HEK293 (cell line): ENCODE results near the gene FRMD4A.

ENCODE experiments used
- GFI1B ChIP-seq: fragments of 450-650 bp; formaldehyde crosslinking; IDR thresholded peaks from 2 replicates; pipeline ENCODE4 v1.5.1; 2016; ENCODE audit warnings: missing biosample characterization, missing genetic modification characterization
- SETDB1 ChIP-seq: IDR thresholded peaks from one replicate; pipeline ENCODE4 v1.6.1; 2017; ENCODE audit warnings: mild to moderate bottlenecking, low read length, moderate library complexity, mixed read lengths; ENCODE audit not compliant: insufficient read length
- ZFHX2 ChIP-seq: fragments of 450-650 bp; formaldehyde crosslinking; conservative IDR thresholded peaks from 2 replicates; pipeline ENCODE4 v1.5.1; 2016; ENCODE audit warnings: missing biosample characterization, missing genetic modification characterization
- ZNF274 ChIP-seq, 2 experiments: fragments of 200-500 bp in 1 of 2; fragments of 450-650 bp in 1 of 2; sonication (Bioruptor generic) in 1 of 2; formaldehyde crosslinking in 1 of 2; IDR thresholded peaks; 2 replicates each; pipeline versions ENCODE4 v1.5.1 to v1.6.1; 2014 to 2016; ENCODE audit warnings: borderline replicate concordance in 1 of 2, inconsistent platforms in 1 of 2, low read length in 1 of 2, missing biosample characterization in 1 of 2, missing genetic modification characterization in 1 of 2
- ZNF292 ChIP-seq: fragments of 450-650 bp; formaldehyde crosslinking; IDR thresholded peaks from 2 replicates; pipeline ENCODE4 v1.5.1; 2016; ENCODE audit warnings: low read depth, missing biosample characterization, missing genetic modification characterization, borderline replicate concordance
- ZNF350 ChIP-seq: fragments of 450-650 bp; formaldehyde crosslinking; IDR thresholded peaks from 2 replicates; pipeline ENCODE4 v1.5.0; 2017; ENCODE audit warnings: missing biosample characterization, mild to moderate bottlenecking, missing genetic modification characterization
- ZNF530 ChIP-seq: fragments of 450-650 bp; formaldehyde crosslinking; IDR thresholded peaks from 2 replicates; pipeline ENCODE4 v1.5.1; 2016; ENCODE audit warnings: low read depth, missing biosample characterization, missing genetic modification characterization
- ZNF624 ChIP-seq: fragments of 450-650 bp; formaldehyde crosslinking; IDR thresholded peaks from 2 replicates; pipeline ENCODE4 v1.5.1; 2017; ENCODE audit warnings: missing biosample characterization, missing genetic modification characterization
- ZSCAN23 ChIP-seq: fragments of 450-650 bp; formaldehyde crosslinking; IDR thresholded peaks from 2 replicates; pipeline ENCODE4 v1.5.1; 2016; ENCODE audit warnings: missing biosample characterization, missing genetic modification characterization
- TF ChIP-seq, protein P1 (sequence below): fragments of 450-650 bp; formaldehyde crosslinking; IDR thresholded peaks from 2 replicates; pipeline ENCODE4 v1.5.1; 2016; ENCODE audit warnings: missing biosample characterization, missing genetic modification characterization
- TF ChIP-seq, protein P2 (sequence below): fragments of 450-650 bp; formaldehyde crosslinking; IDR thresholded peaks from 2 replicates; pipeline ENCODE4 v1.5.1; 2016; ENCODE audit warnings: missing biosample characterization, missing genetic modification characterization
- TF ChIP-seq, protein P3 (sequence below): sonication (generic); formaldehyde crosslinking; IDR thresholded peaks from 2 replicates; pipeline ENCODE4 v1.8.1; 2022; ENCODE audit warnings: mild to moderate bottlenecking, moderate library complexity, missing genetic modification reagents
- TF ChIP-seq, protein P4 (sequence below): fragments of 450-650 bp; formaldehyde crosslinking; IDR thresholded peaks from 2 replicates; pipeline ENCODE4 v1.5.1; 2016; ENCODE audit warnings: missing biosample characterization, missing genetic modification characterization

DNA sequence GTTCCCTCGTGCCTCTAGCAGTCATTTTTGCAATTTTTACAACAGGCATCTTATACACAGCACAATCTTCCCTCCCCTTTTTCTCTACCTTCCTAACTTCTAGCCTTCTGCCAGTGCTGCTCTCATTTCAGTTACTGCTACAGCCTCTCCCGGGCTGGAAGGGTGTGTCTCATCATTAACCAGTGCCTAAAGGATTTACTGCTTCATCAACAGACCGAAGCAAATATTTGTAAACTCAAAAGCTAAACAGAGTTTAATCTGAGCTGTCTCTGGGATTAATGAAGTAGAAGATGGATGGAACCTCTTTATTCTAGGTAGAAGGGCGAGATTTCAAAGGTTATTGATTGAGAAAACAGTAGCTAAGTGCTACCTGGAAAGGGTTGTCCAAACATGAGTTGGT lies 649.6 kb downstream of the FRMD4A start:
- TF ChIP-seq ZNF350 (tag by site-specific recombination), result no peak
- TF ChIP-seq SETDB1, result no peak
- TF ChIP-seq ZSCAN23, result no peak
- TF ChIP-seq, protein P1, sequence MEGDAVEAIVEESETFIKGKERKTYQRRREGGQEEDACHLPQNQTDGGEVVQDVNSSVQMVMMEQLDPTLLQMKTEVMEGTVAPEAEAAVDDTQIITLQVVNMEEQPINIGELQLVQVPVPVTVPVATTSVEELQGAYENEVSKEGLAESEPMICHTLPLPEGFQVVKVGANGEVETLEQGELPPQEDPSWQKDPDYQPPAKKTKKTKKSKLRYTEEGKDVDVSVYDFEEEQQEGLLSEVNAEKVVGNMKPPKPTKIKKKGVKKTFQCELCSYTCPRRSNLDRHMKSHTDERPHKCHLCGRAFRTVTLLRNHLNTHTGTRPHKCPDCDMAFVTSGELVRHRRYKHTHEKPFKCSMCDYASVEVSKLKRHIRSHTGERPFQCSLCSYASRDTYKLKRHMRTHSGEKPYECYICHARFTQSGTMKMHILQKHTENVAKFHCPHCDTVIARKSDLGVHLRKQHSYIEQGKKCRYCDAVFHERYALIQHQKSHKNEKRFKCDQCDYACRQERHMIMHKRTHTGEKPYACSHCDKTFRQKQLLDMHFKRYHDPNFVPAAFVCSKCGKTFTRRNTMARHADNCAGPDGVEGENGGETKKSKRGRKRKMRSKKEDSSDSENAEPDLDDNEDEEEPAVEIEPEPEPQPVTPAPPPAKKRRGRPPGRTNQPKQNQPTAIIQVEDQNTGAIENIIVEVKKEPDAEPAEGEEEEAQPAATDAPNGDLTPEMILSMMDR (tag by site-specific recombination), result no peak
- TF ChIP-seq ZFHX2 (tag by site-specific recombination), result no peak
- no peak for TF ChIP-seq ZNF624 (tag by site-specific recombination)
- no peak for TF ChIP-seq ZNF530 (tag by site-specific recombination)
- no peak for TF ChIP-seq ZNF274 (IDR thresholded peaks at IDR 0.05; ENCODE audit: low read length)
- no peak for TF ChIP-seq ZNF274 (tag by site-specific recombination; IDR thresholded peaks at IDR 0.05; ENCODE audit: borderline replicate concordance)
- TF ChIP-seq ZNF292 (tag by site-specific recombination), result no peak
- TF ChIP-seq, protein P2, sequence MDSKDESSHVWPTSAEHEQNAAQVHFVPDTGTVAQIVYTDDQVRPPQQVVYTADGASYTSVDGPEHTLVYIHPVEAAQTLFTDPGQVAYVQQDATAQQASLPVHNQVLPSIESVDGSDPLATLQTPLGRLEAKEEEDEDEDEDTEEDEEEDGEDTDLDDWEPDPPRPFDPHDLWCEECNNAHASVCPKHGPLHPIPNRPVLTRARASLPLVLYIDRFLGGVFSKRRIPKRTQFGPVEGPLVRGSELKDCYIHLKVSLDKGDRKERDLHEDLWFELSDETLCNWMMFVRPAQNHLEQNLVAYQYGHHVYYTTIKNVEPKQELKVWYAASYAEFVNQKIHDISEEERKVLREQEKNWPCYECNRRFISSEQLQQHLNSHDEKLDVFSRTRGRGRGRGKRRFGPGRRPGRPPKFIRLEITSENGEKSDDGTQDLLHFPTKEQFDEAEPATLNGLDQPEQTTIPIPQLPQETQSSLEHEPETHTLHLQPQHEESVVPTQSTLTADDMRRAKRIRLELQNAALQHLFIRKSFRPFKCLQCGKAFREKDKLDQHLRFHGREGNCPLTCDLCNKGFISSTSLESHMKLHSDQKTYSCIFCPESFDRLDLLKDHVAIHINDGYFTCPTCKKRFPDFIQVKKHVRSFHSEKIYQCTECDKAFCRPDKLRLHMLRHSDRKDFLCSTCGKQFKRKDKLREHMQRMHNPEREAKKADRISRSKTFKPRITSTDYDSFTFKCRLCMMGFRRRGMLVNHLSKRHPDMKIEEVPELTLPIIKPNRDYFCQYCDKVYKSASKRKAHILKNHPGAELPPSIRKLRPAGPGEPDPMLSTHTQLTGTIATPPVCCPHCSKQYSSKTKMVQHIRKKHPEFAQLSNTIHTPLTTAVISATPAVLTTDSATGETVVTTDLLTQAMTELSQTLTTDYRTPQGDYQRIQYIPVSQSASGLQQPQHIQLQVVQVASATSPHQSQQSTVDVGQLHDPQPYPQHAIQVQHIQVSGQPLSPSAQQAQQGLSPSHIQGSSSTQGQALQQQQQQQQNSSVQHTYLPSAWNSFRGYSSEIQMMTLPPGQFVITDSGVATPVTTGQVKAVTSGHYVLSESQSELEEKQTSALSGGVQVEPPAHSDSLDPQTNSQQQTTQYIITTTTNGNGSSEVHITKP, result no peak
- TF ChIP-seq, protein P3, sequence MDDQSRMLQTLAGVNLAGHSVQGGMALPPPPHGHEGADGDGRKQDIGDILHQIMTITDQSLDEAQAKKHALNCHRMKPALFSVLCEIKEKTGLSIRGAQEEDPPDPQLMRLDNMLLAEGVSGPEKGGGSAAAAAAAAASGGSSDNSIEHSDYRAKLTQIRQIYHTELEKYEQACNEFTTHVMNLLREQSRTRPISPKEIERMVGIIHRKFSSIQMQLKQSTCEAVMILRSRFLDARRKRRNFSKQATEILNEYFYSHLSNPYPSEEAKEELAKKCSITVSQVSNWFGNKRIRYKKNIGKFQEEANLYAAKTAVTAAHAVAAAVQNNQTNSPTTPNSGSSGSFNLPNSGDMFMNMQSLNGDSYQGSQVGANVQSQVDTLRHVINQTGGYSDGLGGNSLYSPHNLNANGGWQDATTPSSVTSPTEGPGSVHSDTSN, result no peak
- TF ChIP-seq GFI1B, result no peak
- TF ChIP-seq, protein P4, sequence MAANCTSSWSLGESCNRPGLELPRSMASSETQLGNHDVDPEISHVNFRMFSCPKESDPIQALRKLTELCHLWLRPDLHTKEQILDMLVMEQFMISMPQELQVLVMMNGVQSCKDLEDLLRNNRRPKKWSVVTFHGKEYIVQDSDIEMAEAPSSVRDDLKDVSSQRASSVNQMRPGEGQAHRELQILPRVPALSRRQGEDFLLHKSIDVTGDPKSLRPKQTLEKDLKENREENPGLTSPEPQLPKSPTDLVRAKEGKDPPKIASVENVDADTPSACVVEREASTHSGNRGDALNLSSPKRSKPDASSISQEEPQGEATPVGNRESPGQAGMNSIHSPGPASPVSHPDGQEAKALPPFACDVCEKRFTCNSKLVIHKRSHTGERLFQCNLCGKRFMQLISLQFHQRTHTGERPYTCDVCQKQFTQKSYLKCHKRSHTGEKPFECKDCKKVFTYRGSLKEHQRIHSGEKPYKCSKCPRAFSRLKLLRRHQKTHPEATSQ (tag by site-specific recombination), result no peak
